Keratinocyte (primary cell): ENCODE data around the gene ORAI3.

Experiments used
- EZH2 ChIP-seq: IDR thresholded peaks from one replicate; pipeline ENCODE4 v1.6.1; 2012; ENCODE audit warnings: inconsistent platforms, mild to moderate bottlenecking, low read length, moderate library complexity
- TF ChIP-seq, protein P1 (sequence below), 3 experiments: IDR thresholded peaks in 1 of 3; conservative IDR thresholded peaks in 1 of 3; optimal IDR thresholded peaks in 1 of 3; 2 replicates in 2 of 3; 3 replicates in 1 of 3; pipeline versions ENCODE3 to v1.5.1; 2011; ENCODE audit warnings: low read length in 3 of 3, mild to moderate bottlenecking in 3 of 3, moderate library complexity in 2 of 3, control low read depth in 1 of 3, inconsistent platforms in 1 of 3; ENCODE audit not compliant: insufficient read depth in 2 of 3; ENCODE audit errors: extremely low read depth in 1 of 3

DNA sequence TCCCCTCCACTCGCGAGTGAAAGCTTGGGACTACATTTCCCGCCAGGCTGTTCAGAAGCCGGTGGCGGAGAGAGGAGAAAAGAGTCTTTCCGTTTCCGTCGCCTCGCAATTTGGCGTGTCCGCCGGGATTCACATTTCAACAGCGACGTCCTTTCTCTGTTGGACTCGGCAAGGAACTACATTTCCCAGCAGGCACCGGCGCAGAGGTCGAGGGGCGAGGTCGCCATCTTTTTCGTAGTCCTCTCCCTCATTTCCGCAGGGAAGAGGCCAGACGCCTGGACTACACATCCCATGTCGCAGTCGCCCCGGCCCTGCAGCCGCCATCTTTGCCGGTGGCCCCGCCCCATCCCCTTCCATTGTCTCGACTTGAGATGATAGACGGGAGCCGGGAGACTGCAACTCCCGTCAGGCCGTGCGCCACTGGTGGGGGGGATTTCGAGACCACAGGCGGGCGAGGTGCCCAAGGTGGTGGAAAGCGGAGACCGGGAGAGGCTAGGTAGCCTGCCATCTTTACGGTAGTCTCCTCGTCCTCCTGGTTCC is 26.4 kb upstream of the ORAI3 start:
- TF ChIP-seq, protein P1, sequence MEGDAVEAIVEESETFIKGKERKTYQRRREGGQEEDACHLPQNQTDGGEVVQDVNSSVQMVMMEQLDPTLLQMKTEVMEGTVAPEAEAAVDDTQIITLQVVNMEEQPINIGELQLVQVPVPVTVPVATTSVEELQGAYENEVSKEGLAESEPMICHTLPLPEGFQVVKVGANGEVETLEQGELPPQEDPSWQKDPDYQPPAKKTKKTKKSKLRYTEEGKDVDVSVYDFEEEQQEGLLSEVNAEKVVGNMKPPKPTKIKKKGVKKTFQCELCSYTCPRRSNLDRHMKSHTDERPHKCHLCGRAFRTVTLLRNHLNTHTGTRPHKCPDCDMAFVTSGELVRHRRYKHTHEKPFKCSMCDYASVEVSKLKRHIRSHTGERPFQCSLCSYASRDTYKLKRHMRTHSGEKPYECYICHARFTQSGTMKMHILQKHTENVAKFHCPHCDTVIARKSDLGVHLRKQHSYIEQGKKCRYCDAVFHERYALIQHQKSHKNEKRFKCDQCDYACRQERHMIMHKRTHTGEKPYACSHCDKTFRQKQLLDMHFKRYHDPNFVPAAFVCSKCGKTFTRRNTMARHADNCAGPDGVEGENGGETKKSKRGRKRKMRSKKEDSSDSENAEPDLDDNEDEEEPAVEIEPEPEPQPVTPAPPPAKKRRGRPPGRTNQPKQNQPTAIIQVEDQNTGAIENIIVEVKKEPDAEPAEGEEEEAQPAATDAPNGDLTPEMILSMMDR (optimal IDR thresholded peaks at IDR 0.05 in 1 of 3, IDR thresholded peaks at IDR 0.05 in 1 of 3, conservative IDR thresholded peaks at IDR 0.05 in 1 of 3; ENCODE audit: extremely low read depth in 1 of 3, insufficient read depth in 2 of 3, low read length in 3 of 3) = no peak
- TF ChIP-seq EZH2 = no peak
